ENCODE results near the gene TOP2B. TPM values are rescaled to one million over a fixed set of nuclear protein-coding genes. Genes with fewer than 3 reads are reported as not detected.

TOP2B gene
- total and polyA plus RNA-seq, 9 of the 15 experiments (the other 6 are each of a cell fraction or from before 2014, with no cell fraction given), result 45.3 to 186 (median 134) TPM

GRCh38 chr3:25631989-25632388 lies 32.7 kb downstream of the TOP2B start:
- ChIA-PET POLR2A (no interaction called here), CTCF (ENCODE audit: low intra/inter-chr PET ratio) (no interaction called here)
- in situ Hi-C loops (cut with MboI) (no loop called here), intact Hi-C loops (cut with micrococcal nuclease) (no loop called here)
- Histone ChIP-seq H4K20me1 (replicated peaks; ENCODE audit: control insufficient read depth, insufficient read depth, low read length) (no peaks in the 10 kb centered on the region), H2AFZ (ENCODE audit: low read depth, low read length) (no peak overlapping the region), H3K79me2 (ENCODE audit: control insufficient read depth, insufficient read depth, low read length) (no peaks in the 10 kb centered on the region), H3K27ac (ENCODE audit: extremely low read depth, low read depth, low read length) (no peak overlapping the region), H3K4me2 (ENCODE audit: insufficient read depth, low read length) (no peak overlapping the region), H3K4me1 (replicated peaks in 1 of 2; ENCODE audit: control insufficient read depth in 2 of 2, insufficient read depth in 2 of 2, low read length in 2 of 2) (no peaks in the 10 kb centered on the region), H3K9me3 (replicated peaks; ENCODE audit: control insufficient read depth, insufficient read depth, low read depth, low read length) (no peaks in the 10 kb centered on the region), H3K27me3 (ENCODE audit: control insufficient read depth in 2 of 2, insufficient read depth in 2 of 2, low read length in 2 of 2) (no peaks in the 10 kb centered on the region), H3K4me3 (no peak overlapping the region), H3K9me1 (ENCODE audit: control insufficient read depth, insufficient read depth, low read length) (no peaks in the 10 kb centered on the region), H3K9ac (ENCODE audit: insufficient read depth in 1 of 2, low read depth in 2 of 2, low read length in 2 of 2) (no peak overlapping the region), H3K36me3 (ENCODE audit: control insufficient read depth, insufficient read depth, low read length) (peaks cover 83% of the 10 kb centered on the region)
- ATAC-seq (no peak), FAIRE-seq (no peak), DNase-seq (ENCODE audit: extremely low read depth in 1 of 4, low spot score in 3 of 4) (no peak)
- 95% methylated on average over 1 of the region's 1 CpG for WGBS (ENCODE audit: insufficient coverage, low coverage, missing lambda C conversion rate)
- no TSS peak for BruUV-seq (replicated peaks)
- TF ChIP-seq RB1 (IDR thresholded peaks at IDR 0.05; ENCODE audit: low read depth), result no peak
- TF ChIP-seq RAD21 (CRISPR knock-in tag; conservative IDR thresholded peaks at IDR 0.05 in 1 of 2, IDR thresholded peaks at IDR 0.05 in 1 of 2), result no peak
- TF ChIP-seq ADNP (tag; IDR thresholded peaks at IDR 0.05), result no peak
- TF ChIP-seq, protein P1, sequence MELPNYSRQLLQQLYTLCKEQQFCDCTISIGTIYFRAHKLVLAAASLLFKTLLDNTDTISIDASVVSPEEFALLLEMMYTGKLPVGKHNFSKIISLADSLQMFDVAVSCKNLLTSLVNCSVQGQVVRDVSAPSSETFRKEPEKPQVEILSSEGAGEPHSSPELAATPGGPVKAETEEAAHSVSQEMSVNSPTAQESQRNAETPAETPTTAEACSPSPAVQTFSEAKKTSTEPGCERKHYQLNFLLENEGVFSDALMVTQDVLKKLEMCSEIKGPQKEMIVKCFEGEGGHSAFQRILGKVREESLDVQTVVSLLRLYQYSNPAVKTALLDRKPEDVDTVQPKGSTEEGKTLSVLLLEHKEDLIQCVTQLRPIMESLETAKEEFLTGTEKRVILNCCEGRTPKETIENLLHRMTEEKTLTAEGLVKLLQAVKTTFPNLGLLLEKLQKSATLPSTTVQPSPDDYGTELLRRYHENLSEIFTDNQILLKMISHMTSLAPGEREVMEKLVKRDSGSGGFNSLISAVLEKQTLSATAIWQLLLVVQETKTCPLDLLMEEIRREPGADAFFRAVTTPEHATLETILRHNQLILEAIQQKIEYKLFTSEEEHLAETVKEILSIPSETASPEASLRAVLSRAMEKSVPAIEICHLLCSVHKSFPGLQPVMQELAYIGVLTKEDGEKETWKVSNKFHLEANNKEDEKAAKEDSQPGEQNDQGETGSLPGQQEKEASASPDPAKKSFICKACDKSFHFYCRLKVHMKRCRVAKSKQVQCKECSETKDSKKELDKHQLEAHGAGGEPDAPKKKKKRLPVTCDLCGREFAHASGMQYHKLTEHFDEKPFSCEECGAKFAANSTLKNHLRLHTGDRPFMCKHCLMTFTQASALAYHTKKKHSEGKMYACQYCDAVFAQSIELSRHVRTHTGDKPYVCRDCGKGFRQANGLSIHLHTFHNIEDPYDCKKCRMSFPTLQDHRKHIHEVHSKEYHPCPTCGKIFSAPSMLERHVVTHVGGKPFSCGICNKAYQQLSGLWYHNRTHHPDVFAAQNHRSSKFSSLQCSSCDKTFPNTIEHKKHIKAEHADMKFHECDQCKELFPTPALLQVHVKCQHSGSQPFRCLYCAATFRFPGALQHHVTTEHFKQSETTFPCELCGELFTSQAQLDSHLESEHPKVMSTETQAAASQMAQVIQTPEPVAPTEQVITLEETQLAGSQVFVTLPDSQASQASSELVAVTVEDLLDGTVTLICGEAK (IDR thresholded peaks at IDR 0.05), result no peak
- TF ChIP-seq, protein P1 (CRISPR knock-in tag; IDR thresholded peaks at IDR 0.05), result no peak
- TF ChIP-seq ZSCAN32 (CRISPR knock-in tag; IDR thresholded peaks at IDR 0.05), result no peak
- no peak for TF ChIP-seq LEF1 (IDR thresholded peaks at IDR 0.05)
- TF ChIP-seq, protein P2, sequence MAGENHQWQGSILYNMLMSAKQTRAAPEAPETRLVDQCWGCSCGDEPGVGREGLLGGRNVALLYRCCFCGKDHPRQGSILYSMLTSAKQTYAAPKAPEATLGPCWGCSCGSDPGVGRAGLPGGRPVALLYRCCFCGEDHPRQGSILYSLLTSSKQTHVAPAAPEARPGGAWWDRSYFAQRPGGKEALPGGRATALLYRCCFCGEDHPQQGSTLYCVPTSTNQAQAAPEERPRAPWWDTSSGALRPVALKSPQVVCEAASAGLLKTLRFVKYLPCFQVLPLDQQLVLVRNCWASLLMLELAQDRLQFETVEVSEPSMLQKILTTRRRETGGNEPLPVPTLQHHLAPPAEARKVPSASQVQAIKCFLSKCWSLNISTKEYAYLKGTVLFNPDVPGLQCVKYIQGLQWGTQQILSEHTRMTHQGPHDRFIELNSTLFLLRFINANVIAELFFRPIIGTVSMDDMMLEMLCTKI (IDR thresholded peaks at IDR 0.05; ENCODE audit: partially characterized antibody), result no peak
- TF ChIP-seq, protein P3, sequence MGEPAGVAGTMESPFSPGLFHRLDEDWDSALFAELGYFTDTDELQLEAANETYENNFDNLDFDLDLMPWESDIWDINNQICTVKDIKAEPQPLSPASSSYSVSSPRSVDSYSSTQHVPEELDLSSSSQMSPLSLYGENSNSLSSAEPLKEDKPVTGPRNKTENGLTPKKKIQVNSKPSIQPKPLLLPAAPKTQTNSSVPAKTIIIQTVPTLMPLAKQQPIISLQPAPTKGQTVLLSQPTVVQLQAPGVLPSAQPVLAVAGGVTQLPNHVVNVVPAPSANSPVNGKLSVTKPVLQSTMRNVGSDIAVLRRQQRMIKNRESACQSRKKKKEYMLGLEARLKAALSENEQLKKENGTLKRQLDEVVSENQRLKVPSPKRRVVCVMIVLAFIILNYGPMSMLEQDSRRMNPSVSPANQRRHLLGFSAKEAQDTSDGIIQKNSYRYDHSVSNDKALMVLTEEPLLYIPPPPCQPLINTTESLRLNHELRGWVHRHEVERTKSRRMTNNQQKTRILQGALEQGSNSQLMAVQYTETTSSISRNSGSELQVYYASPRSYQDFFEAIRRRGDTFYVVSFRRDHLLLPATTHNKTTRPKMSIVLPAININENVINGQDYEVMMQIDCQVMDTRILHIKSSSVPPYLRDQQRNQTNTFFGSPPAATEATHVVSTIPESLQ (CRISPR knock-in tag; IDR thresholded peaks at IDR 0.05), result no peak
- no peak for TF ChIP-seq C11orf30 (IDR thresholded peaks at IDR 0.05; ENCODE audit: low read depth)
- no peak for TF ChIP-seq NUFIP1 (IDR thresholded peaks at IDR 0.05; ENCODE audit: partially characterized antibody)
